Measurements from ENCODE around the gene SLC28A3. TPM values are rescaled to one million over a fixed set of nuclear protein-coding genes. Genes with fewer than 3 reads are reported as not detected.

Gene SLC28A3
- total and polyA plus RNA-seq, 10 of the 15 experiments (the other 5 are each of a cell fraction or from before 2014, with no cell fraction given), result 0.03 to 0.39 (median 0.07) TPM; not detected in 2

GRCh38 chr9:84261070-84261746 lies 79.3 kb downstream of the SLC28A3 start (continued):
- TF ChIP-seq, protein P1, sequence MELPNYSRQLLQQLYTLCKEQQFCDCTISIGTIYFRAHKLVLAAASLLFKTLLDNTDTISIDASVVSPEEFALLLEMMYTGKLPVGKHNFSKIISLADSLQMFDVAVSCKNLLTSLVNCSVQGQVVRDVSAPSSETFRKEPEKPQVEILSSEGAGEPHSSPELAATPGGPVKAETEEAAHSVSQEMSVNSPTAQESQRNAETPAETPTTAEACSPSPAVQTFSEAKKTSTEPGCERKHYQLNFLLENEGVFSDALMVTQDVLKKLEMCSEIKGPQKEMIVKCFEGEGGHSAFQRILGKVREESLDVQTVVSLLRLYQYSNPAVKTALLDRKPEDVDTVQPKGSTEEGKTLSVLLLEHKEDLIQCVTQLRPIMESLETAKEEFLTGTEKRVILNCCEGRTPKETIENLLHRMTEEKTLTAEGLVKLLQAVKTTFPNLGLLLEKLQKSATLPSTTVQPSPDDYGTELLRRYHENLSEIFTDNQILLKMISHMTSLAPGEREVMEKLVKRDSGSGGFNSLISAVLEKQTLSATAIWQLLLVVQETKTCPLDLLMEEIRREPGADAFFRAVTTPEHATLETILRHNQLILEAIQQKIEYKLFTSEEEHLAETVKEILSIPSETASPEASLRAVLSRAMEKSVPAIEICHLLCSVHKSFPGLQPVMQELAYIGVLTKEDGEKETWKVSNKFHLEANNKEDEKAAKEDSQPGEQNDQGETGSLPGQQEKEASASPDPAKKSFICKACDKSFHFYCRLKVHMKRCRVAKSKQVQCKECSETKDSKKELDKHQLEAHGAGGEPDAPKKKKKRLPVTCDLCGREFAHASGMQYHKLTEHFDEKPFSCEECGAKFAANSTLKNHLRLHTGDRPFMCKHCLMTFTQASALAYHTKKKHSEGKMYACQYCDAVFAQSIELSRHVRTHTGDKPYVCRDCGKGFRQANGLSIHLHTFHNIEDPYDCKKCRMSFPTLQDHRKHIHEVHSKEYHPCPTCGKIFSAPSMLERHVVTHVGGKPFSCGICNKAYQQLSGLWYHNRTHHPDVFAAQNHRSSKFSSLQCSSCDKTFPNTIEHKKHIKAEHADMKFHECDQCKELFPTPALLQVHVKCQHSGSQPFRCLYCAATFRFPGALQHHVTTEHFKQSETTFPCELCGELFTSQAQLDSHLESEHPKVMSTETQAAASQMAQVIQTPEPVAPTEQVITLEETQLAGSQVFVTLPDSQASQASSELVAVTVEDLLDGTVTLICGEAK (IDR thresholded peaks at IDR 0.05; ENCODE audit: borderline replicate concordance), result no peak
- TF ChIP-seq CBFB (IDR thresholded peaks at IDR 0.05; ENCODE audit: low read depth) (no peak), TBL1XR1 (IDR thresholded peaks at IDR 0.05; ENCODE audit: low read depth, low read length) (no peak), JUNB (IDR thresholded peaks at IDR 0.05) (no peak), ESRRA (IDR thresholded peaks at IDR 0.05; ENCODE audit: low read length) (no peak), RUNX3 (IDR thresholded peaks at IDR 0.05; ENCODE audit: low read length) (no peak), MYB (IDR thresholded peaks at IDR 0.05; ENCODE audit: borderline replicate concordance, low read depth, low read length) (no peak), RAD21 (IDR thresholded peaks at IDR 0.05; ENCODE audit: insufficient read depth, low read depth, low read length) (peak; percentile 86), ASH2L (IDR thresholded peaks at IDR 0.05; ENCODE audit: borderline replicate concordance, low read depth) (no peak), PAX8 (IDR thresholded peaks at IDR 0.05) (no peak), NR2C1 (IDR thresholded peaks at IDR 0.05) (no peak), TCF7 (IDR thresholded peaks at IDR 0.05; ENCODE audit: borderline replicate concordance) (no peak), DPF2 (IDR thresholded peaks at IDR 0.05) (no peak), STAT1 (conservative IDR thresholded peaks at IDR 0.05) (no peak), PAX5 (IDR thresholded peaks at IDR 0.05; ENCODE audit: borderline replicate concordance, low read depth, low read length) (no peak), ZNF622 (IDR thresholded peaks at IDR 0.05) (no peak), SPI1 (IDR thresholded peaks at IDR 0.05; ENCODE audit: borderline replicate concordance, insufficient read depth, low read depth, low read length) (no peak), BRCA1 (IDR thresholded peaks at IDR 0.05; ENCODE audit: low read depth, low read length) (no peak), SMAD5 (IDR thresholded peaks at IDR 0.05; ENCODE audit: low read depth) (no peak), SRF (IDR thresholded peaks at IDR 0.05; ENCODE audit: low read depth in 2 of 2, low read length in 2 of 2) (no peak), RAD51 (IDR thresholded peaks at IDR 0.05) (no peak), IKZF1 (conservative IDR thresholded peaks at IDR 0.05) (peak; percentile 48)
- TF ChIP-seq, protein P2, sequence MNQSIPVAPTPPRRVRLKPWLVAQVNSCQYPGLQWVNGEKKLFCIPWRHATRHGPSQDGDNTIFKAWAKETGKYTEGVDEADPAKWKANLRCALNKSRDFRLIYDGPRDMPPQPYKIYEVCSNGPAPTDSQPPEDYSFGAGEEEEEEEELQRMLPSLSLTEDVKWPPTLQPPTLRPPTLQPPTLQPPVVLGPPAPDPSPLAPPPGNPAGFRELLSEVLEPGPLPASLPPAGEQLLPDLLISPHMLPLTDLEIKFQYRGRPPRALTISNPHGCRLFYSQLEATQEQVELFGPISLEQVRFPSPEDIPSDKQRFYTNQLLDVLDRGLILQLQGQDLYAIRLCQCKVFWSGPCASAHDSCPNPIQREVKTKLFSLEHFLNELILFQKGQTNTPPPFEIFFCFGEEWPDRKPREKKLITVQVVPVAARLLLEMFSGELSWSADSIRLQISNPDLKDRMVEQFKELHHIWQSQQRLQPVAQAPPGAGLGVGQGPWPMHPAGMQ (IDR thresholded peaks at IDR 0.05; ENCODE audit: borderline replicate concordance), result no peak
- TF ChIP-seq, protein P3, sequence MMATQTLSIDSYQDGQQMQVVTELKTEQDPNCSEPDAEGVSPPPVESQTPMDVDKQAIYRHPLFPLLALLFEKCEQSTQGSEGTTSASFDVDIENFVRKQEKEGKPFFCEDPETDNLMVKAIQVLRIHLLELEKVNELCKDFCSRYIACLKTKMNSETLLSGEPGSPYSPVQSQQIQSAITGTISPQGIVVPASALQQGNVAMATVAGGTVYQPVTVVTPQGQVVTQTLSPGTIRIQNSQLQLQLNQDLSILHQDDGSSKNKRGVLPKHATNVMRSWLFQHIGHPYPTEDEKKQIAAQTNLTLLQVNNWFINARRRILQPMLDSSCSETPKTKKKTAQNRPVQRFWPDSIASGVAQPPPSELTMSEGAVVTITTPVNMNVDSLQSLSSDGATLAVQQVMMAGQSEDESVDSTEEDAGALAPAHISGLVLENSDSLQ (IDR thresholded peaks at IDR 0.05), result peak; percentile 85

Data from GM12878 (cell line).